ENCODE results near the gene EXD3.

EXD3 gene

DNA sequence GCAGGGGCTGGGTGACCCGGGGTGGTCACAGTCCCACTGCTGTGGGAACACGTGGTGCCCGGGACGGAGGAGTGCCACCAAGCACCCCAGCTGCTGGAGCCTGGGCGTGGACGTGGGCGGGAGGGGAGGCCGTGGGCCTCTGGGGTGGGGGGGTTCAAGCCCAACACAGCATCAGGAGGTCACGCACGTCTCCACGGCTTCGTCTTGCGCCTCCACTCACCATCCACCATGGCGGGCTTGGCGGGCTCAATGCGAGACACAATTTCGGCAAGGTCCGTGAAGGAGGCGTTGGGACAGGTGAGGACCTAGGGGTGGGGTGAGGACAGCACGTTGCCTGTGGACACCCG, 38.3 kb upstream of the EXD3 start:
- no peak overlapping the region for H3K4me3 ChIP-seq (ENCODE audit: low read length)
- TF ChIP-seq CTCF (conservative IDR thresholded peaks at IDR 0.05; ENCODE audit: low read length) = no peak
- no peak for DNase-seq (ENCODE audit: low read depth)

DNA sequence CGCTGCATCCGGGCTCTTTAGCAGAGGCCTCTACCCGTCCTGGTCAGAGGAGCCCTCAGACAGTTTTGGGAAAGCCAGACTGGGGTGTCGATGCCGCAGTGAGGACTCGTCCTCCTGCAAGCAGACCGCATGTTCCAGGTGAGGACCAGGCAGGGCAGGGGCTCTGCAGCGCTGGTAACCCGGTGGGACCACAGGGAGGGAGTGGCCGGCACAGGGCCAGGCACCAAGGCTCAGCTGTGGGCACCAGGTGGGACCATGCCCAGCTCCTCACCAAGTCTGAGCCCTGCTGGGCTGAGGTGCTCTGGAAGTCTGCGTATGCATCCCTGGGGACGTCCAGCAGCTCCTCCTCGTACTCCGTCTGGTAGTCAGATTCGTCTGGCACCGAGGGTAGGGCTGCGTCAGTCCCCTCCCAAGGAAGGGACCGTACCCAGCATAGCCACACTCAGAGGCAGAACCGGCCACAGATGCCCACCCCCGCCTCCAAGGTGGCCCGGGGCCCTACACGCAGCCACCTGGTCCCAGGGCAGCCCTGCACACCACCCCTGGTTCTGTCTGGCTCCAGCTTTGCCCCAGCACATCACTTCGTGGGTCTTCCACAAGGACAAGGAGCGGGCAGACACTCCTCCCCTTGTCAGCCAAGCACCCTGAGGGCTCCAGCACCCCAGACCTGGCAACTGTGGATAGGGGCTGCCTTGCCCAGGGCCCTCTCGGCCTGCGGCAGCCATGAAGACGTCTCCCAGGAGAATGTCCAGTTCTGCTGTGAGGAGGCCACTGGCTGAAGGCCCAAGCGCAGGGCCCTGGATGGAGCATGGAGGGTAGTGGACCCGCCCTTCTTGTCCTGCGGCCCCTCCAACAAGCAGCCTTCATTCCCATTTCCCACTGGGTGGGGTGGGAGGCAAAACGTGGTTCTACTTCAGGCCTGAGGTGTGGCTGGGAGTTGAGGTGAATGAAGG, 37.7 kb upstream of the EXD3 start:
- DNase-seq (ENCODE audit: low read depth) = no peak
- no peak for TF ChIP-seq CTCF (conservative IDR thresholded peaks at IDR 0.05; ENCODE audit: low read length)
- H3K4me3 ChIP-seq (ENCODE audit: low read length) = no peak overlapping the region

GRCh38 chr9:137459601-137460362, 36.8 kb upstream of the EXD3 start:
- H3K4me3 ChIP-seq (ENCODE audit: low read length) = peak overlapping the region; percentile 54
- DNase-seq (ENCODE audit: low read depth) = no peak
- no peak for TF ChIP-seq CTCF (conservative IDR thresholded peaks at IDR 0.05; ENCODE audit: low read length)

DNA sequence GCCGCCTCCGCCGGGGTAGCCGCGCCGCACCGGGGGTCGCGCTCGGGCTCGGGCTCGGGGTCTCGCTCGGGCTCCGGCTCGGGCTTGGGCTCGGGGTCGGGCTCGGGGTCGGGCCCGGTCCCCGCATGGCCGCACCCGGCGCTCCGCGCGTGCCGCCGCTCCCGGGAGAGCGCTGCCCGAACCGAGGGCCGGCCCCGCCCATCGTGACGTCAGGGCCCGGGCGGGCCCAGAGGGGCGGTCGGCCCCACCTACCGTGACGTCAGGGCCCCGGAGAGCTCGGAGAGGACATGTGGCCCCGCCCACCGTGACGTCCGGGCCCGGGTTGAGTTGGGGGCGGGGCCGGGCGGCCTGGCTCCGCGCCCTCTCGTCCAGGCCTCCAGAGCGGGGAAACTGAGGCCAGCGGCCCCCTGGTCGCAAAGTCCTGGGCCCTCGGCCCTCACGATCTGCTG, 36.2 kb upstream of the EXD3 start, which contains the start of gene NSMF:
NSMF (minus strand) TSS at position 183 of the 449 bp plus-strand sequence. CDS start 232 bp downstream, outside the sequence.
- TF ChIP-seq CTCF (conservative IDR thresholded peaks at IDR 0.05; ENCODE audit: low read length) = no peak
- DNase-seq (ENCODE audit: low read depth) = peak; percentile 83
- H3K4me3 ChIP-seq (ENCODE audit: low read length) = peak within 1 kb of the TSS; percentile 67

DNA sequence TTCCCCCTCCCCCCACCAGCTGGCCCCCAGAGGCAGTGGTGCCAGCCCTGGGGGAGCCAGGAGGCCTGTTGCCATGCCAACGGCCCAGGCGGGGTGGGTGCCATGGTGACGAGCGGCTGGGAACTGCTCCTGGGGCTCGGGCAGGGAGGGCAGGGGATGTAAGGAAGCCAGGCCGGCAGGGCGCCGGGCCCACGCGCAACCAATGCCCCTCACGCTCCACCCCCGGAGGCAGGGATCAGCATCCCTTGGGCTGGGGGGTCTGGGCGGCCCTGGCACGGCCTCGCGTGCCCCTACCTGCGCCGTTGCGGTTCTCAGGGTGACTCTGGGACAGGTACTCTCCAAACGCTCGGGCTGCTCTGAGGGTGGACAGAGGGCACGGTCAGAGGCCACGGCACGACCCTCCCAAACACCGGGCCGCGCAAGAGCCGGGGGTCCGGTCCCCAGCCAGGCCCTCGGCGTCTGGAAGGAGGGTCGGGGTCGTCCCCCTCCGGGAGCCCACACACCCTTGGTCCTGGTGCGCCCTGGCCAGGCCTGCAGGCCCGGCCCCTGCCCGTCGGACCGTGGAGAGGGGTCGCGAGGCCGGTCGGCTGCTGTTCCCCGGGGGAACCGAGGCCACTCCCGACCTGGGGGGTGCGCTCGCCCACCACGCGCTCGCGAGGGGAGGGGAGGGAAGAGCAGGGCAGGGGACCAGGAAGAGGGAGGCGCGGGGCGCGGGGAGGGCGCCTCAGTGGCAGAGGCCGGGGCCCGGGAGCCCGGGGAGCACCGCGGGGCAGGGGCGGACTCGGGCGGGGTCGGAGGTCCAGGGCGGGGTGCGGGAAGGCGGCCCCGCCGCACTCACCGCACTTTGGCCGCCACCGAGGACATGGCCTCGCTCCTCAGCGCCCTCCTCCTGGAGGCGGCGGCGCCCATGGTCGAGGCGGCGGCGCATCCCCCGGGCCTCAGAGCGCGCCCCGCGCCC, 35.5 kb upstream of the EXD3 start:
- DNase-seq (ENCODE audit: low read depth) = no peak
- H3K4me3 ChIP-seq (ENCODE audit: low read length) = peak overlapping the region; percentile 67
- TF ChIP-seq CTCF (conservative IDR thresholded peaks at IDR 0.05; ENCODE audit: low read length) = no peak

DNA sequence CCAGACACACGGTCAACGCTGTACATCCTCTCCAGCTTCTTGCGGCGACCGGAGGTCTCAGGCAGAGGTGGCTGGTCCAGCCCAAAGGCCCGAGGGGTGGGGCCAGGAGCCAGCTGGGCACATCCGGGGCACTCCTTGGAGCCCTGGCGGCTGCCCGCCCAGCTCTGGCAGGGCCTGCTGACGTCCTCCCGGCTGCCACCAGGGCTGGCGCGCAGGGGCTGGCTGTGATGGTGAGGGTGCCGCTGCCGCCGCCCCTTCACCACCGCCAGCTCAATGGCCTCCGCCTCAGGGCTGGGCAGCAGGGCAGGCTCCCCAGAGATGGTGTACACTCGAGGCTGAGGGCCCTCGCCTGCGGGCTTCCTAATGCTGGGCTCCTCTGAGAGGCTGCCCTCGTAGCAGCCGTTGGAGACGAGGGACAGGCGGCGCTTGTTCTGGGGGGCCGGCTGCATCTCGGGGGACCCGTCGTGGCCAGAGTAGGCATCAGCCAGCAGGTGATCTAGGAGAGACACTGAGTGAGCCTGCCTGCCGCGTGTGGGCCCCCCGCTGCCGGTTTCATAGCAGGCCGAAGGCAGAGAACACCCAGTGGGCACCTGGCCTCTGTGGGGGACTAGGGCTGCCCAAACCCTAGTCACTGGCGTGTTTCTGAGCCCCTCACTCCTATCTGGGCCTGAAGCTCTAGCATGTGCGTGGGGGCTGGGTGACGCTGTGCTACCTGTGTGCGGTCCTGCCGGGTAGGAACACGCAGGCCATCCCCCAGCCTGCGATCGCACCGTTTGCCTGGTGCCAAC, 34.6 kb upstream of the EXD3 start:
- TF ChIP-seq CTCF (conservative IDR thresholded peaks at IDR 0.05; ENCODE audit: low read length) = no peak
- H3K4me3 ChIP-seq (ENCODE audit: low read length) = peak overlapping the region; percentile 67
- no peak for DNase-seq (ENCODE audit: low read depth)

Data from AG10803 (cell line).